Medulla oblongata (tissue), 1 donor: Measurements from ENCODE around the gene P3H2.
A peak's percentile ranks its signal among the peaks of the same experiment; 100 is the strongest.
"Not testable (repeated sequence)": the region's sequence is repeated elsewhere in the genome, so short reads cannot be mapped to it uniquely, and the experiment has no call there.

ENCODE experiments used
- DNase-seq: peaks from one replicate; pipeline ENCODE4 v3.0.0-alpha.2; 2015; ENCODE audit errors: extremely low spot score

The P3H2 gene

GRCh38 chr3:189983612-189984011, 137.1 kb downstream of the P3H2 start:
- DNase-seq, result no peak

- no peak for DNase-seq
Measured at GRCh38 chr3:189982321-189982945, 138.3 kb downstream of the P3H2 start.

GRCh38 chr3:189981668-189982067, 139.0 kb downstream of the P3H2 start:
- peak; percentile 14 for DNase-seq

GRCh38 chr3:189978753-189979152, 141.9 kb downstream of the P3H2 start:
- no peak for DNase-seq

GRCh38 chr3:189977174-189977573, 143.5 kb downstream of the P3H2 start:
- no peak for DNase-seq

- DNase-seq, result no peak
Measured at GRCh38 chr3:189975391-189975990, 145.2 kb downstream of the P3H2 start.

GRCh38 chr3:189974359-189974758, 146.3 kb downstream of the P3H2 start:
- DNase-seq, result no peak

GRCh38 chr3:189967254-189967865, 153.3 kb downstream of the P3H2 start:
- DNase-seq, result peak; percentile 85

- DNase-seq, result no peak
Measured at GRCh38 chr3:189966843-189967242, 153.9 kb downstream of the P3H2 start.

GRCh38 chr3:189964623-189965332, 155.9 kb downstream of the P3H2 start:
- no peak for DNase-seq

- DNase-seq, result peak; percentile 50
Measured at GRCh38 chr3:189962466-189962865, 158.2 kb downstream of the P3H2 start.

- peak; percentile 95 for DNase-seq
Measured at GRCh38 chr3:189961522-189962161, 159.1 kb downstream of the P3H2 start.

- not testable (repeated sequence) for DNase-seq
Measured at GRCh38 chr3:189961086-189961485, 159.6 kb downstream of the P3H2 start.

GRCh38 chr3:189954733-189955665, 165.7 kb downstream of the P3H2 start:
- DNase-seq, result no peak

GRCh38 chr3:189953551-189953950, 167.1 kb downstream of the P3H2 start:
- DNase-seq, result no peak

- DNase-seq, result no peak
Measured at GRCh38 chr3:189952272-189952671, 168.4 kb downstream of the P3H2 start.

GRCh38 chr3:189950258-189950657, 170.4 kb downstream of the P3H2 start:
- no peak for DNase-seq

- DNase-seq, result no peak
Measured at GRCh38 chr3:189949580-189949979, 171.1 kb downstream of the P3H2 start.

GRCh38 chr3:189948724-189949045, 172.0 kb downstream of the P3H2 start:
- DNase-seq, result no peak

GRCh38 chr3:189947948-189948723, 172.6 kb downstream of the P3H2 start:
- no peak for DNase-seq
